ENCODE measurements around the gene RDH5. TPM values are rescaled to one million over a fixed set of nuclear protein-coding genes. Genes with fewer than 3 reads are reported as not detected.

Gene RDH5
- total and polyA plus RNA-seq, 2 of the 13 experiments (the other 11 are each of a cell fraction or from before 2014, with no cell fraction given) = 2.6 to 5.7 TPM

DNA sequence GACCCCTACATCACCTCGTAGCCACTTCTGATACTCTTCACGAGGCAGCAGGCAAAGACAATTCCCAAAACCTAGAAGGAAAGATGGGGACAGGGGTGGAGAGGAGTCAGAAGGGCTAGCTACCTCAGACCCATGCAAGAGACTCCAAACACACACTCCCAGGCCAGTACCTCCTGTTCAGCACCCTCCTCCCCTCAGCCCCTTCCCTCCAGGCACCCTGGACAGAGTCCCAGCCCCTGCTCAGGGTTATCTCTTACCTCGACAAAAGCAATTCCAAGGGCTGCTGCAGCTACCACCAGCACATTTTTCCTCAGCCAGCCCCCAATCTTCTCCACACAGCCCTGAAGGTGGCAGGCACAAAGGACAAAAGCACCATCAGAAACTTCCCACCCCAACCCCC is 5.4 kb downstream of the RDH5 start (continued):
- no peak for TF ChIP-seq ZNF432 (CRISPR knock-in tag; IDR thresholded peaks at IDR 0.05; ENCODE audit: borderline replicate concordance)
- TF ChIP-seq FOXC1 (CRISPR knock-in tag; IDR thresholded peaks at IDR 0.05; ENCODE audit: borderline replicate concordance) = no peak
- TF ChIP-seq, protein P1, sequence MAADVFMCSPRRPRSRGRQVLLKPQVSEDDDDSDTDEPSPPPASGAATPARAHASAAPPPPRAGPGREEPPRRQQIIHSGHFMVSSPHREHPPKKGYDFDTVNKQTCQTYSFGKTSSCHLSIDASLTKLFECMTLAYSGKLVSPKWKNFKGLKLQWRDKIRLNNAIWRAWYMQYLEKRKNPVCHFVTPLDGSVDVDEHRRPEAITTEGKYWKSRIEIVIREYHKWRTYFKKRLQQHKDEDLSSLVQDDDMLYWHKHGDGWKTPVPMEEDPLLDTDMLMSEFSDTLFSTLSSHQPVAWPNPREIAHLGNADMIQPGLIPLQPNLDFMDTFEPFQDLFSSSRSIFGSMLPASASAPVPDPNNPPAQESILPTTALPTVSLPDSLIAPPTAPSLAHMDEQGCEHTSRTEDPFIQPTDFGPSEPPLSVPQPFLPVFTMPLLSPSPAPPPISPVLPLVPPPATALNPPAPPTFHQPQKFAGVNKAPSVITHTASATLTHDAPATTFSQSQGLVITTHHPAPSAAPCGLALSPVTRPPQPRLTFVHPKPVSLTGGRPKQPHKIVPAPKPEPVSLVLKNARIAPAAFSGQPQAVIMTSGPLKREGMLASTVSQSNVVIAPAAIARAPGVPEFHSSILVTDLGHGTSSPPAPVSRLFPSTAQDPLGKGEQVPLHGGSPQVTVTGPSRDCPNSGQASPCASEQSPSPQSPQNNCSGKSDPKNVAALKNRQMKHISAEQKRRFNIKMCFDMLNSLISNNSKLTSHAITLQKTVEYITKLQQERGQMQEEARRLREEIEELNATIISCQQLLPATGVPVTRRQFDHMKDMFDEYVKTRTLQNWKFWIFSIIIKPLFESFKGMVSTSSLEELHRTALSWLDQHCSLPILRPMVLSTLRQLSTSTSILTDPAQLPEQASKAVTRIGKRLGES (CRISPR knock-in tag; IDR thresholded peaks at IDR 0.05; ENCODE audit: borderline replicate concordance) = no peak

DNA sequence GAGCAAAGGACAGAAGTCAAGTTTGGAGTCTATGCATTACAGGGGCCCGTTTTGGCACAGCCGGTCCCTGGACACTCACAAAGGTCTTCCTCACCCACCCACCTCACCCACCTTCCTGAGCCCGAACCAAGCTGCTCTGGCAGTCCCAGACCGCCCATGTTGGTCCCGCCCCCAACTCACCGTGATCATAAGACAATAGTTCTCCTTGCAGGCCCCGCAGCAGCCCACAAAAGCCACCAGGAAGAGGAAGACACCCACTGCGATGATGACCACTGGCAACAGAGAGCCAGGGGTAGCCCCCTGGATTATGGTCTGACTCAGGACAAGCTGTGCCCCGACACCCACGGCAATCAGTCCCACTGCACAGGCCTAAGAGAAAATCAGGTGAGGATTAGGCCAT is 6.8 kb downstream of the RDH5 start:
- Histone ChIP-seq H3K4me3 (replicated peaks in 1 of 3; ENCODE audit: insufficient read depth in 1 of 3, low read depth in 2 of 3, low read length in 3 of 3) (peak overlapping the region in 2 of 3 experiments; percentile 84 to 89; a peak in 4 of 6 replicates), H3K27ac (ENCODE audit: extremely low read length, insufficient read depth, low read length) (no peak overlapping the region), H3K27me3 (ENCODE audit: control insufficient read depth in 1 of 2, insufficient read depth in 2 of 2, low read length in 2 of 2) (no peaks in the 10 kb centered on the region; a peak in 1 of 5 replicates), H3K4me1 (ENCODE audit: insufficient read depth, low read length) (peaks cover 57% of the 10 kb centered on the region), H3K79me2 (ENCODE audit: insufficient read depth, low read length) (peaks cover 12% of the 10 kb centered on the region), H4K20me1 (ENCODE audit: insufficient read depth, low read length) (0 out of 2 replicates have a peak, but pooled peaks cover 8% of the 10 kb centered on the region), H3K36me3 (replicated peaks in 1 of 2; ENCODE audit: control insufficient read depth in 1 of 2, insufficient read depth in 2 of 2, low read length in 2 of 2) (peaks cover 10 to 25% of the 10 kb centered on the region in 2 experiments; a peak in 4 of 5 replicates), H2AFZ (ENCODE audit: low read length) (no peak overlapping the region), H3K9ac (ENCODE audit: insufficient read depth, low read depth, low read length) (no peak overlapping the region; the same call in 1 of the 2 replicates), H3K4me2 (ENCODE audit: low read depth, low read length) (peak overlapping the region; percentile 98), H3K9me3 (ENCODE audit: low read length) (no peaks in the 10 kb centered on the region)
- ChIA-PET POLR2A (no interaction called here), CTCF (ENCODE audit: low intra/inter-chr PET ratio, low total read pairs) (no interaction called here)
- ATAC-seq (no peak), DNase-seq (ENCODE audit: low spot score) (no peak), FAIRE-seq (no peak)
- 97% methylated on average over 10 of the region's 10 CpGs for WGBS (ENCODE audit: low lambda C conversion rate)
- no TSS peak for BruUV-seq (replicated peaks)
- intact Hi-C loops (cut with micrococcal nuclease; ENCODE audit: unreplicated experiment) (no loop called here), in situ Hi-C loops (cut with HindIII; ENCODE audit: extremely low pct_ligation_motif_present, low pct_unique_long_range_greater_than_20kb) (no loop called here)
- no peak for TF ChIP-seq MAFK (conservative IDR thresholded peaks at IDR 0.05 in 1 of 2, IDR thresholded peaks at IDR 0.05 in 1 of 2; ENCODE audit: low read length in 2 of 2)
- no peak for TF ChIP-seq DNMT1 (CRISPR knock-in tag; IDR thresholded peaks at IDR 0.05)
- no peak for TF ChIP-seq ZNF34 (CRISPR knock-in tag; IDR thresholded peaks at IDR 0.05; ENCODE audit: borderline replicate concordance)
- no peak for TF ChIP-seq ZNF484 (CRISPR knock-in tag; IDR thresholded peaks at IDR 0.05; ENCODE audit: borderline replicate concordance, low read depth)
- TF ChIP-seq, protein P2, sequence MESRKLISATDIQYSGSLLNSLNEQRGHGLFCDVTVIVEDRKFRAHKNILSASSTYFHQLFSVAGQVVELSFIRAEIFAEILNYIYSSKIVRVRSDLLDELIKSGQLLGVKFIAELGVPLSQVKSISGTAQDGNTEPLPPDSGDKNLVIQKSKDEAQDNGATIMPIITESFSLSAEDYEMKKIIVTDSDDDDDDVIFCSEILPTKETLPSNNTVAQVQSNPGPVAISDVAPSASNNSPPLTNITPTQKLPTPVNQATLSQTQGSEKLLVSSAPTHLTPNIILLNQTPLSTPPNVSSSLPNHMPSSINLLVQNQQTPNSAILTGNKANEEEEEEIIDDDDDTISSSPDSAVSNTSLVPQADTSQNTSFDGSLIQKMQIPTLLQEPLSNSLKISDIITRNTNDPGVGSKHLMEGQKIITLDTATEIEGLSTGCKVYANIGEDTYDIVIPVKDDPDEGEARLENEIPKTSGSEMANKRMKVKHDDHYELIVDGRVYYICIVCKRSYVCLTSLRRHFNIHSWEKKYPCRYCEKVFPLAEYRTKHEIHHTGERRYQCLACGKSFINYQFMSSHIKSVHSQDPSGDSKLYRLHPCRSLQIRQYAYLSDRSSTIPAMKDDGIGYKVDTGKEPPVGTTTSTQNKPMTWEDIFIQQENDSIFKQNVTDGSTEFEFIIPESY (CRISPR knock-in tag; IDR thresholded peaks at IDR 0.05) = no peak
- TF ChIP-seq, protein P3, sequence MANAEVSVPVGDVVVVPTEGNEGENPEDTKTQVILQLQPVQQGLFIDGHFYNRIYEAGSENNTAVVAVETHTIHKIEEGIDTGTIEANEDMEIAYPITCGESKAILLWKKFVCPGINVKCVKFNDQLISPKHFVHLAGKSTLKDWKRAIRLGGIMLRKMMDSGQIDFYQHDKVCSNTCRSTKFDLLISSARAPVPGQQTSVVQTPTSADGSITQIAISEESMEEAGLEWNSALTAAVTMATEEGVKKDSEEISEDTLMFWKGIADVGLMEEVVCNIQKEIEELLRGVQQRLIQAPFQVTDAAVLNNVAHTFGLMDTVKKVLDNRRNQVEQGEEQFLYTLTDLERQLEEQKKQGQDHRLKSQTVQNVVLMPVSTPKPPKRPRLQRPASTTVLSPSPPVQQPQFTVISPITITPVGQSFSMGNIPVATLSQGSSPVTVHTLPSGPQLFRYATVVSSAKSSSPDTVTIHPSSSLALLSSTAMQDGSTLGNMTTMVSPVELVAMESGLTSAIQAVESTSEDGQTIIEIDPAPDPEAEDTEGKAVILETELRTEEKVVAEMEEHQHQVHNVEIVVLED (CRISPR knock-in tag; IDR thresholded peaks at IDR 0.05; ENCODE audit: borderline replicate concordance) = no peak
- TF ChIP-seq ZNF446 (CRISPR knock-in tag; IDR thresholded peaks at IDR 0.05) = no peak
- TF ChIP-seq, protein P4, sequence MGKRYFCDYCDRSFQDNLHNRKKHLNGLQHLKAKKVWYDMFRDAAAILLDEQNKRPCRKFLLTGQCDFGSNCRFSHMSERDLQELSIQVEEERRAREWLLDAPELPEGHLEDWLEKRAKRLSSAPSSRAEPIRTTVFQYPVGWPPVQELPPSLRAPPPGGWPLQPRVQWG (CRISPR knock-in tag; IDR thresholded peaks at IDR 0.05; ENCODE audit: borderline replicate concordance, low read depth) = no peak
- TF ChIP-seq, protein P5, sequence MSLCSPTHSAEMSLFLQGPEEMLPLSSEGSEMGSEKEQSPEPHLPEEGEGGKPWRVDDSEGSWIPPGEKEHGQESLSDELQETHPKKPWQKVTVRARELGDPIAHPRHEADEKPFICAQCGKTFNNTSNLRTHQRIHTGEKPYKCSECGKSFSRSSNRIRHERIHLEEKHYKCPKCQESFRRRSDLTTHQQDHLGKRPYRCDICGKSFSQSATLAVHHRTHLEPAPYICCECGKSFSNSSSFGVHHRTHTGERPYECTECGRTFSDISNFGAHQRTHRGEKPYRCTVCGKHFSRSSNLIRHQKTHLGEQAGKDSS (CRISPR knock-in tag; IDR thresholded peaks at IDR 0.05; ENCODE audit: borderline replicate concordance, low read depth) = no peak
- no peak for TF ChIP-seq CC2D1A (CRISPR knock-in tag; IDR thresholded peaks at IDR 0.05)
- TF ChIP-seq GTF2F1 (IDR thresholded peaks at IDR 0.05; ENCODE audit: low read length) = no peak
